ENCODE data around the gene POLR2L. TPM values are rescaled to one million over a fixed set of nuclear protein-coding genes. Genes with fewer than 3 reads are reported as not detected.
A peak's percentile ranks its signal among the peaks of the same experiment; 100 is the strongest.

POLR2L gene
- total RNA-seq, 1 donor from 2014 or later: 128 TPM

DNA sequence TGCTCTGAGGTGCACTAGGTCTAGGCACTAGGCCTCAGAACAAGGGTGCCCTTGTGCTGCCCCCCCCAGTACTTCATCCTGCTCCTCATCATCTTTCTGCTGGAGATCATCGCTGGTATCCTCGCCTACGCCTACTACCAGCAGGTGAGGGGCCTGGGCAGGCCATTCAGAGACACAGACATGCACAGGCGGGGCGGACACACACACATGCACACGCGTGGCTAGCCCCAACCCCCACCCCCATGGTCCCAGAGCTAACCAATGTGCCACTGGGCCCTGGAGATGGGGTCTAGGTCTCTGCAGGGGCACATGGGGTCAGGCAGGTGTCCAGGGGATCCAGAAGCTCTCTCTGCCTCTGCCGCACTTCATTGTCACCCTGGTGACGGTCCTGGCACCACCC, 5.6 kb downstream of the POLR2L start:
- Mint-ChIP-seq H3K27ac (ENCODE audit: unreplicated experiment) (no peak overlapping the region), H3K9me3 (no peaks in the 10 kb centered on the region), H3K4me1 (peaks cover 19% of the 10 kb centered on the region), H3K36me3 (ENCODE audit: low read depth) (peaks cover 5% of the 10 kb centered on the region), H3K4me3 (peak overlapping the region; percentile 12), H3K27me3 (ENCODE audit: low read depth) (peaks cover 11% of the 10 kb centered on the region)
- TF ChIP-seq, protein P1, sequence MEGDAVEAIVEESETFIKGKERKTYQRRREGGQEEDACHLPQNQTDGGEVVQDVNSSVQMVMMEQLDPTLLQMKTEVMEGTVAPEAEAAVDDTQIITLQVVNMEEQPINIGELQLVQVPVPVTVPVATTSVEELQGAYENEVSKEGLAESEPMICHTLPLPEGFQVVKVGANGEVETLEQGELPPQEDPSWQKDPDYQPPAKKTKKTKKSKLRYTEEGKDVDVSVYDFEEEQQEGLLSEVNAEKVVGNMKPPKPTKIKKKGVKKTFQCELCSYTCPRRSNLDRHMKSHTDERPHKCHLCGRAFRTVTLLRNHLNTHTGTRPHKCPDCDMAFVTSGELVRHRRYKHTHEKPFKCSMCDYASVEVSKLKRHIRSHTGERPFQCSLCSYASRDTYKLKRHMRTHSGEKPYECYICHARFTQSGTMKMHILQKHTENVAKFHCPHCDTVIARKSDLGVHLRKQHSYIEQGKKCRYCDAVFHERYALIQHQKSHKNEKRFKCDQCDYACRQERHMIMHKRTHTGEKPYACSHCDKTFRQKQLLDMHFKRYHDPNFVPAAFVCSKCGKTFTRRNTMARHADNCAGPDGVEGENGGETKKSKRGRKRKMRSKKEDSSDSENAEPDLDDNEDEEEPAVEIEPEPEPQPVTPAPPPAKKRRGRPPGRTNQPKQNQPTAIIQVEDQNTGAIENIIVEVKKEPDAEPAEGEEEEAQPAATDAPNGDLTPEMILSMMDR (conservative IDR thresholded peaks at IDR 0.05): no peak
- DNase-seq (ENCODE audit: low read depth, low spot score): no peak

DNA sequence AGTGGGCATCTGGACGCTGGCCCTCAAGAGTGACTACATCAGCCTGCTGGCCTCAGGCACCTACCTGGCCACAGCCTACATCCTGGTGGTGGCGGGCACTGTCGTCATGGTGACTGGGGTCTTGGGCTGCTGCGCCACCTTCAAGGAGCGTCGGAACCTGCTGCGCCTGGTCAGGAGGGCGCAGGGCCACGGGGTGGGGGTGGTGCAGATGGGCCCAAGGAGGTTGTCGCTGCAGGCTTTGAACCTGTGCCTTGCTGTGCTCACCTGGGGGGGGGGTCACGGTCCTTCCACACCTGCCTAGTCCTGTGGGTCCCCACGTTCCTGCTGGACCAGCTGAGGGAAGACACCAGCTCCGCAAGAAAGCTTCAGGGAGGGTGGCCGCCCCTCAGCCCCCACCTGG, 6.1 kb downstream of the POLR2L start:
- Mint-ChIP-seq H3K27me3 (ENCODE audit: low read depth) (peaks cover 15% of the 10 kb centered on the region), H3K27ac (ENCODE audit: unreplicated experiment) (no peak overlapping the region), H3K4me1 (peaks cover 17% of the 10 kb centered on the region), H3K4me3 (peak overlapping the region; percentile 12), H3K36me3 (ENCODE audit: low read depth) (peaks cover 5% of the 10 kb centered on the region), H3K9me3 (no peaks in the 10 kb centered on the region)
- TF ChIP-seq, protein P1 (conservative IDR thresholded peaks at IDR 0.05): no peak
- no peak for DNase-seq (ENCODE audit: low read depth, low spot score)

DNA sequence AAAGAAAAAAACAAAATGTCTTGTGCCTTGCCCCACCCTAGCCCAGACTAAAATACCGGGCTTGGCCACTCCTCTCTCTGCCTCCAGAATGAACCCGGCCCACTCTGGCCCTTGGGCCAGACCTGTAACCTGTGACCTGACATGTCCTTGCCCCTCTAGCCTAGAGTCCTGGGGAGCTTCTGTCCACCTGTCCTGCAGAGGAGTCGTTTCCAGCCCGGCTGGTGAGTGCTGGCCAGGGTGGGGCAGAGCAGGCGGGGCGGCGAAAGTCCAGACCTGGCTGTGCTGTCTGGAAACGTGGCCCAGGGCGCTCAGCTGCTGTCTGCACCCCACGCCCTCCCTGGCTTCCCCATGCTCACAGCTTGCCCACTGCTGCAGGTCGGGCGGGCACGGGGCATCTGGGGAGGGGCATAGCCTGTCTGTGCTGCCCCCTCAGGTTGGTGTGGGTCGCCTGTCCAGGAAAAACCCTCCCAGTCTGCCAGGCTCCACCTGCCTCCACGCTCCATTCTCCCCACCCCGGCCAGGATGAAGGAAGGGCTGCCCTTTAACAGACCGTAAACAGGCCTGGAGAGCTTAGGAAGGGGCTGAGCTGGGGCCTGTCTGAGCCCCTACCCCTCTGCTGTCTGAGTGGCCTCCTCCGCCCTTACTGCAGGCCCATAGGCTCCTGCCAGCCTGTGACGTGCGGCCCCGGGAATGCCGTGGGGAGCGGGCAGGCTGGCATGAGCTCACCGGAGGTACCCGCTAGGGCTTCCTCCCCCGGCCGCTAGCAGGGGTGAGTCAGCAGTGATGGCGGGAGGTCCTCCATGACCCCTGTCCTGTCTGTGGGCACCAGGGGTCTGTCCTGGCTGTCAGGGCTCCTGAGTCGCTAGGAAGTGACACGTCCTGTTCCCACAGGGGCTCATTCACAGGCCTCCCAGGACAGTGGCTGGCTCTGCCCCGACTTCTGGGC, 7.7 kb downstream of the POLR2L start:
- Mint-ChIP-seq H3K36me3 (ENCODE audit: low read depth) (no peaks in the 10 kb centered on the region), H3K4me3 (peak overlapping the region; percentile 83), H3K4me1 (peaks cover 7% of the 10 kb centered on the region), H3K27me3 (ENCODE audit: low read depth) (peaks cover 30% of the 10 kb centered on the region), H3K27ac (ENCODE audit: unreplicated experiment) (no peak overlapping the region), H3K9me3 (no peaks in the 10 kb centered on the region)
- DNase-seq (ENCODE audit: low read depth, low spot score): no peak
- TF ChIP-seq, protein P1 (conservative IDR thresholded peaks at IDR 0.05): no peak

DNA sequence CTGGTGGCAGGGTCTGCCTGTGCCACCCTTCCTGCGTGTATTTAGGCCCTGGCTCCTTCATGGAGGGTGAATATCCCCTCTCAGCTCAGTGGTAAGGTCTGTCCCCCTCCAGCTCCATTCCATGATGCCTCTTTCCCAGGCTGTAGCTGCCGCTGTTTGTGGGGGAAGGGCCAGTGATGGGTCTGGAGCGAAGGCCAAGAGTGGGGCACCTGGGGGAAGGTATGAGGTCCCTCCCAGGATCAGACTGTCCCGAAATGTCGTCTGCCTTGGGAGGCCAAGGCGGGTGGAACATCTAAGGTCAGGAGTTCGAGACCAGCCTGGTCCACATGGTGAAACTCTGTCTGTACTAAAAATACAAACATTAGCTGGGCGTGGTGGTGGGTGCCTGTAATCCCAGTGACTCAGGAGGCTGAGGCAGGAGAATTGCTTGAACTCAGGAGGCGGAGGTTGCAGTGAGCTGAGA, 8.4 kb downstream of the POLR2L start:
- peaks cover 15% of the 10 kb centered on the region for H3K4me1 Mint-ChIP-seq
- DNase-seq (ENCODE audit: low read depth, low spot score): no peak
- peaks cover 38% of the 10 kb centered on the region for H3K27me3 Mint-ChIP-seq (ENCODE audit: low read depth)
- H3K4me3 Mint-ChIP-seq: peak overlapping the region; percentile 83
- H3K36me3 Mint-ChIP-seq (ENCODE audit: low read depth): no peaks in the 10 kb centered on the region
- no peak overlapping the region for H3K27ac Mint-ChIP-seq (ENCODE audit: unreplicated experiment)
- H3K9me3 Mint-ChIP-seq: no peaks in the 10 kb centered on the region
- TF ChIP-seq, protein P1 (conservative IDR thresholded peaks at IDR 0.05): no peak

DNA sequence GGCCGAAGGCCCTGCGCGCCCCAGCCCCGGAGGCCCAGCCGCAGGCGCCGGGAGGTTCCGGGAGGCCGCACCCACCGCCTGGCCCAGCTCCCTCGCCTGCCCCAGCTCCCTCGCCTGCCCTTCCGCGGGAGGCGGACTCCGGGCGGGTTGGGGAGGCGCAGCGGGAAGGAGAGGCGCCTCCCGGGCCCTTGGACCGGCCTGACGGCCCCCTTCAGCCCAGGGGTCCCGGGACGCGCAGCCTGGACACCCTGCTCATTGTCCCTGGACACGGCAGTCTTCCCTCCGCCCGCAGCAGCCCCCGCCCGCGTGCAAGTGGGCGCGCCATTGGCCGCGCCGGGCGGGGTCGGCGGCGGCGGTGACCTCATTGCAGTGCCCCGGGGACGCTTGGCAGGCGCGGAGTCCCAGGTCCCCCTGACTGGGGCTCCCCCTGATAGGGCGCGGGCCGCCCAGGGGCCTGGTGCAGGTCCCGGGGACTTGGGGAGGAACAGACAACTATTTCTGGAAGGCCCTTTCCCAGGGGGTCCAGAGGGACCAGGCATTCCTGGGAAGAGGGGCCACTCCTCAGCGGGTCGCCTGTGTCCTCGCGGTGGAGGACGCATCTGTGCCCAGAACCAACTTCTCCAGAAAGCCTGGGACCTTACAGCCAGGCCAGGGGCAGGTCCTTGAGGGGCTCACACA, 9.1 kb downstream of the POLR2L start:
- Mint-ChIP-seq H3K27me3 (ENCODE audit: low read depth) (peaks cover 44% of the 10 kb centered on the region), H3K9me3 (no peaks in the 10 kb centered on the region), H3K36me3 (ENCODE audit: low read depth) (no peaks in the 10 kb centered on the region), H3K4me3 (peak overlapping the region; percentile 83), H3K27ac (ENCODE audit: unreplicated experiment) (no peak overlapping the region), H3K4me1 (peaks cover 20% of the 10 kb centered on the region)
- TF ChIP-seq, protein P1 (conservative IDR thresholded peaks at IDR 0.05): no peak
- DNase-seq (ENCODE audit: low read depth, low spot score): no peak
